Right lobe of liver (tissue), 4 donors: ENCODE measurements around the gene LTA.

ENCODE experiments used
- CTCF ChIP-seq, 4 donors: fragments of 200-600 bp in 3 of 4; fragments of 450-650 bp in 1 of 4; IDR thresholded peaks; one replicate each; pipeline versions ENCODE4 v1.5.1 to v1.8.0; 2016 to 2022; ENCODE audit warnings: antibody characterized with exemption in 4 of 4, mild to moderate bottlenecking in 2 of 4
- POLR2A ChIP-seq: fragments of 450-650 bp; IDR thresholded peaks from one replicate; pipeline ENCODE4 v1.6.1; 2017; ENCODE audit warnings: antibody characterized with exemption, mild to moderate bottlenecking
- donor health status: DM: no; HTN: no; CAD: no.
- donor health status: DM: no; HTN: no; CAD: no.
- donor health status: DM: no; HTN: yes; CAD: no.

DNA sequence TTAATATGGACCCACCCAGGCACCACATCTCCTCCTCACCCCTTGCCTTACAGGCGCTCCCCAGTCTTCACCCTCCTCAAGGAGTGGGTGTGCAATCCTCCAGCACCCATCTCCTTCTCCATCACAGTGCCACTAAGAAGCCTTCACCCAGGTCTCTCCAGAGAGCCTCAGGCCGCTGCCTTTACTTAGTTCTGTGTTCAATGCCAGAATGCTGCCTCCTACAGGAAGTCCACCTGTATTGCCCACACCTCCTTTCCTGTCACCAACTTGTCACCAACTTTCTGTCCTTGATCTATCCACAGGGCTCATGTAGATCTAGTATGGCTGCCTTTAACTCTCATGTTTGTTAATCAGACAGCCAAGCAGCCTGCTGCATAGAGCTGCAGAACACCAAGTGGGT is 13.4 kb downstream of the LTA start:
- peak; percentile 13 to 27 (median 22) for TF ChIP-seq CTCF (IDR thresholded peaks at IDR 0.05)
- TF ChIP-seq POLR2A, result no peak
